SK-N-SH (cell line): ENCODE results near the gene IMMT. TPM values are rescaled to one million over a fixed set of nuclear protein-coding genes. Genes with fewer than 3 reads are reported as not detected.

Experiments used
- CTCF ChIA-PET: fragments of 300-600, 350-600 bp; formaldehyde crosslinking; extraction: SDS; loops from one replicate; lab custom pipeline; 2021; lab: Yijun Ruan, JAX
- POLR2A ChIA-PET: fragments of 350-600 bp; sonication (Branson Sonifier 250); formaldehyde crosslinking; extraction: SDS; loops from one replicate; lab custom pipeline; 2020; ENCODE audit warnings: antibody characterized with exemption, inconsistent platforms; lab: Yijun Ruan, JAX
- DNase-seq: peaks from one replicate; pipeline ENCODE4 v3.0.0; 2012
- H2AFZ ChIP-seq: fragments of 200-600 bp; sonication (generic); 2 replicates; pipeline ENCODE4 v1.8.1; 2016; ENCODE audit warnings: antibody characterized with exemption, mild to moderate bottlenecking, low read depth
- H3F3A ChIP-seq: fragments of 200-600 bp; sonication (generic); replicated peaks from 2 replicates; pipeline ENCODE3; 2016; ENCODE audit warnings: antibody characterized with exemption, mild to moderate bottlenecking; ENCODE audit not compliant: insufficient read depth
- H3K27ac ChIP-seq, 2 experiments: fragments of 200-500 bp in 1 of 2; fragments of 200-600 bp in 1 of 2; sonication (Bioruptor generic) in 1 of 2; sonication (generic), shearing (Covaris generic) in 1 of 2; 2 replicates each; pipeline versions ENCODE4 v1.5.1 to v1.6.1; 2014 to 2016; ENCODE audit warnings: low read depth in 2 of 2, inconsistent platforms in 1 of 2, low read length in 1 of 2, mild to moderate bottlenecking in 1 of 2, mixed read lengths in 1 of 2
- H3K27me3 ChIP-seq: fragments of 200-600 bp; sonication (generic), shearing (Covaris generic); 2 replicates; pipeline ENCODE4 v1.6.1; 2016; ENCODE audit warnings: mixed run types; ENCODE audit not compliant: insufficient read depth
- H3K36me3 ChIP-seq, 2 experiments: fragments of 200-500 bp in 1 of 2; fragments of 200-600 bp in 1 of 2; sonication (Bioruptor generic) in 1 of 2; sonication (generic) in 1 of 2; replicated peaks in 1 of 2; 2 replicates each; pipeline versions ENCODE3 to v1.5.1; 2014 to 2016; ENCODE audit warnings: low read length in 1 of 2, mild to moderate bottlenecking in 1 of 2; ENCODE audit not compliant: insufficient read depth in 2 of 2, control insufficient read depth in 1 of 2
- H3K4me1 ChIP-seq, 2 experiments: fragments of 200-500 bp in 1 of 2; fragments of 200-600 bp in 1 of 2; sonication (Bioruptor generic) in 1 of 2; sonication (generic), shearing (Covaris generic) in 1 of 2; 2 replicates each; pipeline versions ENCODE4 v1.5.1 to v1.6.1; 2014 to 2016; ENCODE audit warnings: low read depth in 1 of 2, low read length in 1 of 2, mixed run types in 1 of 2; ENCODE audit not compliant: insufficient read depth in 2 of 2, control insufficient read depth in 1 of 2
- H3K4me2 ChIP-seq: fragments of 200-600 bp; sonication (generic), shearing (Covaris generic); 2 replicates; pipeline ENCODE4 v1.6.1; 2017; ENCODE audit warnings: mixed run types
- H3K4me3 ChIP-seq, 2 experiments: fragments of 200-500 bp in 1 of 2; fragments of 200-600 bp in 1 of 2; sonication (Bioruptor generic) in 1 of 2; sonication (generic), shearing (Covaris generic) in 1 of 2; 2 replicates each; pipeline versions ENCODE4 v1.5.1 to v1.8.1; 2014 to 2016; ENCODE audit warnings: low read depth in 2 of 2, inconsistent platforms in 1 of 2, low read length in 1 of 2, mild to moderate bottlenecking in 1 of 2, mixed read lengths in 1 of 2, moderate library complexity in 1 of 2
- H3K79me2 ChIP-seq: fragments of 200-600 bp; sonication (generic); 2 replicates; pipeline ENCODE4 v1.8.1; 2017; ENCODE audit warnings: mild to moderate bottlenecking; ENCODE audit not compliant: insufficient read depth
- H3K9ac ChIP-seq: fragments of 200-600 bp; sonication (generic); 2 replicates; pipeline ENCODE4 v1.6.1; 2017; ENCODE audit warnings: mixed run types
- H3K9me2 ChIP-seq: fragments of 200-600 bp; sonication (generic); 2 replicates; pipeline ENCODE4 v1.6.1; 2017; ENCODE audit warnings: mixed run types
- H3K9me3 ChIP-seq: fragments of 200-600 bp; sonication (generic); 2 replicates; pipeline ENCODE4 v1.6.1; 2017; ENCODE audit warnings: mixed run types, mild to moderate bottlenecking, moderate library complexity
- H4K20me1 ChIP-seq: fragments of 200-600 bp; sonication (generic); 2 replicates; pipeline ENCODE4 v1.6.1; 2017; ENCODE audit warnings: mild to moderate bottlenecking, mixed run types; ENCODE audit not compliant: insufficient read depth
- CHD2 ChIP-seq: fragments of 150-350 bp; IDR thresholded peaks from 2 replicates; pipeline ENCODE4 v1.6.1; 2018; ENCODE audit warnings: low read length; ENCODE audit not compliant: partially characterized antibody
- CTCF ChIP-seq: fragments of 200-600 bp; sonication (generic); IDR thresholded peaks from 2 replicates; pipeline ENCODE4 v1.6.1; 2017; ENCODE audit warnings: antibody characterized with exemption, mild to moderate bottlenecking, moderate library complexity
- ELF1 ChIP-seq: IDR thresholded peaks from 2 replicates; pipeline ENCODE4 v1.4.0; 2012
- EZH2phosphoT487 ChIP-seq: fragments of 200-600 bp; sonication (generic); IDR thresholded peaks from 2 replicates; pipeline ENCODE4 v1.6.1; 2017; ENCODE audit warnings: low read depth, mixed run types, mild to moderate bottlenecking, antibody characterized with exemption, moderate library complexity, borderline replicate concordance
- FOSL2 ChIP-seq: IDR thresholded peaks from 2 replicates; pipeline ENCODE4 v1.4.0; 2012; ENCODE audit warnings: low read depth, mild to moderate bottlenecking, moderate library complexity, borderline replicate concordance
- FOXJ3 ChIP-seq: sonication (generic); formaldehyde crosslinking; IDR thresholded peaks from 2 replicates; pipeline ENCODE4 v1.5.1; 2020; ENCODE audit warnings: mild to moderate bottlenecking, missing genetic modification reagents
- FOXM1 ChIP-seq: IDR thresholded peaks from 2 replicates; pipeline ENCODE4 v1.4.0; 2012; ENCODE audit warnings: low read depth, mild to moderate bottlenecking
- GABPA ChIP-seq: IDR thresholded peaks from 2 replicates; pipeline ENCODE4 v1.4.0; 2012; ENCODE audit warnings: low read depth, mild to moderate bottlenecking
- GATA2 ChIP-seq: sonication (generic); formaldehyde crosslinking; IDR thresholded peaks from 2 replicates; pipeline ENCODE4 v1.5.0; 2020; ENCODE audit warnings: mild to moderate bottlenecking, missing genetic modification reagents
- JUND ChIP-seq: IDR thresholded peaks from 2 replicates; pipeline ENCODE4 v1.4.0; 2012
- MXI1 ChIP-seq: IDR thresholded peaks from 2 replicates; pipeline ENCODE4 v1.6.1; 2012; ENCODE audit warnings: mild to moderate bottlenecking, low read depth, low read length, improper control_type of control experiment
- NFIC ChIP-seq: IDR thresholded peaks from 2 replicates; pipeline ENCODE4 v1.4.0; 2012; ENCODE audit warnings: borderline replicate concordance
- NRF1 ChIP-seq: IDR thresholded peaks from 2 replicates; pipeline ENCODE4 v1.6.1; 2012; ENCODE audit warnings: low read depth, mild to moderate bottlenecking, low read length
- PBX3 ChIP-seq: IDR thresholded peaks from 2 replicates; pipeline ENCODE4; 2012
- POLR2AphosphoS5 ChIP-seq: IDR thresholded peaks from 2 replicates; pipeline ENCODE4 v1.6.1; 2012; ENCODE audit warnings: low read depth, low read length
- RXRA ChIP-seq: IDR thresholded peaks from 2 replicates; pipeline ENCODE4 v1.4.0; 2012; ENCODE audit warnings: low read depth, mild to moderate bottlenecking, borderline replicate concordance
- SIN3A ChIP-seq: IDR thresholded peaks from 2 replicates; pipeline ENCODE4 v1.6.1; 2012; ENCODE audit warnings: low read depth, mild to moderate bottlenecking, low read length, moderate library complexity, borderline replicate concordance
- TAF1 ChIP-seq: IDR thresholded peaks from 2 replicates; pipeline ENCODE4 v1.6.1; 2012; ENCODE audit warnings: low read depth, mild to moderate bottlenecking, low read length, moderate library complexity, borderline replicate concordance
- TCF12 ChIP-seq: IDR thresholded peaks from 2 replicates; pipeline ENCODE4 v1.4.0; 2012
- TEAD4 ChIP-seq: IDR thresholded peaks from 2 replicates; pipeline ENCODE4 v1.4.0; 2012; ENCODE audit warnings: mild to moderate bottlenecking, borderline replicate concordance; ENCODE audit not compliant: insufficient read depth
- YY1 ChIP-seq: IDR thresholded peaks from 2 replicates; pipeline ENCODE4 v1.4.0; 2012; ENCODE audit warnings: low read depth, mild to moderate bottlenecking
- ZBTB33 ChIP-seq: IDR thresholded peaks from 2 replicates; pipeline ENCODE4 v1.4.0; 2012; ENCODE audit warnings: low read depth, borderline replicate concordance
- whole genome bisulfite sequencing: methylation state at CpG from one replicate; pipeline ENCODE4 v1.1.6; 2017; ENCODE audit warnings: low lambda C conversion rate; 5-methylcytosine and 5-hydroxymethylcytosine counted together
- polyA plus RNA-seq, 3 experiments: library from polyadenylated mRNA; depleted of rRNA; stranded (reverse); fragments of >200 nt; gene quantifications; 2 replicates each; pipeline ENCODE4 v1.2.3, GENCODE V29; 2012
- TF ChIP-seq, protein P1 (sequence below): fragments of 150-350 bp; IDR thresholded peaks from 2 replicates; pipeline ENCODE4 v1.6.1; 2017; ENCODE audit warnings: antibody characterized with exemption, low read length, low read depth, borderline replicate concordance

Gene IMMT
- polyA plus RNA-seq, 1 of the 3 experiments (the other 2 are of a cell fraction), result 36.3 TPM

GRCh38 chr2:86195808-86196387 lies 636 bp upstream of the IMMT start:
- no peaks in the 10 kb centered on the region for H3K27me3 ChIP-seq
- peak overlapping the region; percentile 80 to 98 for H3K4me3 ChIP-seq
- no peak for DNase-seq
- no peaks in the 10 kb centered on the region for H3K9me3 ChIP-seq
- peaks cover 0 to 9% of the 10 kb centered on the region in 2 experiments for H3K36me3 ChIP-seq
- no peaks in the 10 kb centered on the region for H3K9me2 ChIP-seq
- H3K4me1 ChIP-seq, result peaks cover 0 to 12% of the 10 kb centered on the region in 2 experiments; a peak in 2 of 4 replicates
- peaks cover 34% of the 10 kb centered on the region for H4K20me1 ChIP-seq
- peak overlapping the region; percentile 88 to 98 for H3K27ac ChIP-seq
- ChIA-PET POLR2A (interaction anchor here (0.6 to 1.8 kb wide), 8 partner anchors 10 to 427 kb away, joined by 3 to 9 read pairs (median 4); partner anchors contain the start of genes KDM3A, POLR1A and PTCD3), CTCF (interaction anchor here (1.7 to 2.0 kb wide), 2 partner anchors 25 to 117 kb away, joined by 4 to 6 read pairs; no protein-coding TSS in a partner anchor)
- peaks cover 36% of the 10 kb centered on the region for H3F3A ChIP-seq
- WGBS, result 44% methylated on average over 23 of the region's 23 CpGs
- peak overlapping the region; percentile 99 for H3K9ac ChIP-seq
- peaks cover 70% of the 10 kb centered on the region for H3K79me2 ChIP-seq
- peak overlapping the region; percentile 72 for H2AFZ ChIP-seq
- TF ChIP-seq ZBTB33, result no peak
- TF ChIP-seq EZH2phosphoT487, result no peak
- TF ChIP-seq CHD2, result no peak
- TF ChIP-seq SIN3A, result no peak
- no peak for TF ChIP-seq ELF1
- no peak for TF ChIP-seq GATA2
- no peak for TF ChIP-seq JUND
- TF ChIP-seq, protein P1, sequence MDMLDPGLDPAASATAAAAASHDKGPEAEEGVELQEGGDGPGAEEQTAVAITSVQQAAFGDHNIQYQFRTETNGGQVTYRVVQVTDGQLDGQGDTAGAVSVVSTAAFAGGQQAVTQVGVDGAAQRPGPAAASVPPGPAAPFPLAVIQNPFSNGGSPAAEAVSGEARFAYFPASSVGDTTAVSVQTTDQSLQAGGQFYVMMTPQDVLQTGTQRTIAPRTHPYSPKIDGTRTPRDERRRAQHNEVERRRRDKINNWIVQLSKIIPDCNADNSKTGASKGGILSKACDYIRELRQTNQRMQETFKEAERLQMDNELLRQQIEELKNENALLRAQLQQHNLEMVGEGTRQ, result no peak
- TF ChIP-seq TAF1, result no peak
- TF ChIP-seq NRF1, result no peak
- TF ChIP-seq RXRA, result no peak
- TF ChIP-seq POLR2AphosphoS5, result no peak
- no peak for TF ChIP-seq TEAD4
- TF ChIP-seq YY1, result no peak
- H3K4me2 ChIP-seq, result peak overlapping the region; percentile 87

DNA sequence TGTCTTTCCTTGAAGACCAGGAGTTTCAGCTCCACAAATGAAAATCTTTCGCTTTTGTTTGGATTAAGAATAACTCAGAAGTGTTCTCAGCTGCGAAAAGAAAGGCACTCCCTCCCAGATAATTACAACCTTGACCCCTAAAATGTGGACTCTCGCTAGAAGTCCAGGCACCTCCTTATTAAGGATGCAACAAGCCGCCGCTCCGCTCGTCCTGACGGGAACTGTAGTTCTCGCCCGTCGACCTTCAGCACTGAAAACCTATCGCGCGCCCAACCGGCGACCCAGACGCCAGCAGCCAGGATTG lies 559 bp downstream of the IMMT start:
- H3K4me1 ChIP-seq, result peaks cover 0 to 8% of the 10 kb centered on the region in 2 experiments; a peak in 1 of 4 replicates
- ChIA-PET CTCF (interaction anchor here (0.8 to 2.0 kb wide), 2 partner anchors 9 to 115 kb away, joined by 3 to 4 read pairs; no protein-coding TSS in a partner anchor), POLR2A (interaction anchor here (0.6 to 1.8 kb wide), 5 partner anchors 9 to 422 kb away, joined by 3 to 9 read pairs (median 4); partner anchors contain the start of genes POLR1A and PTCD3)
- peak overlapping the region; percentile 80 to 98 for H3K4me3 ChIP-seq
- H3K36me3 ChIP-seq, result peaks cover 4 to 20% of the 10 kb centered on the region in 2 experiments
- H3K9me2 ChIP-seq, result no peaks in the 10 kb centered on the region
- peak overlapping the region; percentile 87 for H3K4me2 ChIP-seq
- no peaks in the 10 kb centered on the region for H3K27me3 ChIP-seq
- peaks cover 70% of the 10 kb centered on the region for H3K79me2 ChIP-seq
- peak overlapping the region; percentile 53; the same call in 1 of the 2 replicates for H2AFZ ChIP-seq
- no peaks in the 10 kb centered on the region for H3K9me3 ChIP-seq
- DNase-seq, result no peak
- peak overlapping the region; percentile 62 to 98 for H3K27ac ChIP-seq
- H3F3A ChIP-seq, result peaks cover 36% of the 10 kb centered on the region
- WGBS, result 4% methylated on average over 16 of the region's 17 CpGs
- H3K9ac ChIP-seq, result peak overlapping the region; percentile 99
- H4K20me1 ChIP-seq, result peaks cover 44% of the 10 kb centered on the region
- TF ChIP-seq POLR2AphosphoS5 (no peak), FOXM1 (no peak), CHD2 (peak; percentile 69), RXRA (no peak), FOXJ3 (CRISPR knock-in tag) (no peak), PBX3 (no peak), FOSL2 (no peak), TCF12 (no peak), MXI1 (no peak), ELF1 (no peak), CTCF (no peak), NFIC (no peak), TEAD4 (no peak), GABPA (peak; percentile 39; the same call in 1 of the 2 replicates), NRF1 (no peak)
